Smooth muscle cell (in vitro differentiated cells): ENCODE data around the gene GDAP1L1. TPM values are rescaled to one million over a fixed set of nuclear protein-coding genes. Genes with fewer than 3 reads are reported as not detected.

Experiments
- DNase-seq: peaks from one replicate; lab custom pipeline; 2025; ENCODE audit not compliant: unreplicated experiment; lab: John Stamatoyannopoulos, UW
- H2AFZ ChIP-seq: fragments of 200-600 bp; sonication (generic); 2 replicates; pipeline ENCODE4 v1.6.0; 2016; ENCODE audit warnings: antibody characterized with exemption, low read depth, mild to moderate bottlenecking
- H3F3A ChIP-seq: fragments of 200-600 bp; sonication (generic); 2 replicates; pipeline ENCODE4 v1.6.0; 2017; ENCODE audit warnings: antibody characterized with exemption, low read depth
- H3K27ac ChIP-seq: fragments of 200-600 bp; sonication (generic); 2 replicates; pipeline ENCODE4 v1.5.1; 2016; ENCODE audit warnings: low read depth, mild to moderate bottlenecking
- H3K27me3 ChIP-seq: fragments of 200-600 bp; sonication (generic); 2 replicates; pipeline ENCODE4 v1.6.1; 2016; ENCODE audit warnings: low read depth, mild to moderate bottlenecking
- H3K36me3 ChIP-seq: fragments of 200-600 bp; sonication (generic); 2 replicates; pipeline ENCODE4 v1.5.1; 2016; ENCODE audit warnings: low read depth
- H3K4me1 ChIP-seq: fragments of 200-600 bp; sonication (generic); 2 replicates; pipeline ENCODE4 v1.5.1; 2016; ENCODE audit warnings: low read depth
- H3K4me2 ChIP-seq: fragments of 200-600 bp; sonication (generic); 2 replicates; pipeline ENCODE4 v1.6.0; 2016; ENCODE audit warnings: mild to moderate bottlenecking
- H3K4me3 ChIP-seq: fragments of 200-600 bp; sonication (generic); 2 replicates; pipeline ENCODE4 v1.5.1; 2016; ENCODE audit warnings: mild to moderate bottlenecking
- H3K79me2 ChIP-seq: fragments of 200-600 bp; sonication (generic); 2 replicates; pipeline ENCODE4 v1.6.0; 2016; ENCODE audit warnings: low read depth, mild to moderate bottlenecking
- H3K9ac ChIP-seq: fragments of 200-600 bp; sonication (generic); 2 replicates; pipeline ENCODE4 v1.6.0; 2016; ENCODE audit warnings: low read depth
- H3K9me3 ChIP-seq: fragments of 200-600 bp; sonication (generic); replicated peaks from 2 replicates; pipeline ENCODE4 v1.5.1; 2016; ENCODE audit warnings: low read depth
- H4K20me1 ChIP-seq: fragments of 200-600 bp; sonication (generic); 2 replicates; pipeline ENCODE4 v1.6.0; 2016; ENCODE audit warnings: low read depth
- WGBS: methylation state at CpG from one replicate; pipeline ENCODE4 v1.1.7; 2016; ENCODE audit warnings: low lambda C conversion rate; 5-methylcytosine and 5-hydroxymethylcytosine counted together
- polyA plus RNA-seq: library from polyadenylated mRNA; unstranded; fragments of >200 nt; fragmentation: Nextera tagmentation; extraction: Ambion mirVana; gene quantifications from 2 replicates; pipeline ENCODE4 v1.2.1, GENCODE V29; 2016
- total RNA-seq: library from RNA; depleted of rRNA; stranded (reverse); fragments of >200 nt; gene quantifications from 2 replicates; pipeline ENCODE4 v1.2.3, GENCODE V29; 2014
- TF ChIP-seq, protein P1 (sequence below): fragments of 200-600 bp; sonication (generic); IDR thresholded peaks from 2 replicates; pipeline ENCODE4 v1.5.1; 2017; ENCODE audit warnings: borderline replicate concordance, mild to moderate bottlenecking, antibody characterized with exemption; ENCODE audit not compliant: insufficient read depth, poor library complexity, severe bottlenecking

Gene GDAP1L1
- total and polyA plus RNA-seq, 2 experiments from 2014 or later: not detected

DNA sequence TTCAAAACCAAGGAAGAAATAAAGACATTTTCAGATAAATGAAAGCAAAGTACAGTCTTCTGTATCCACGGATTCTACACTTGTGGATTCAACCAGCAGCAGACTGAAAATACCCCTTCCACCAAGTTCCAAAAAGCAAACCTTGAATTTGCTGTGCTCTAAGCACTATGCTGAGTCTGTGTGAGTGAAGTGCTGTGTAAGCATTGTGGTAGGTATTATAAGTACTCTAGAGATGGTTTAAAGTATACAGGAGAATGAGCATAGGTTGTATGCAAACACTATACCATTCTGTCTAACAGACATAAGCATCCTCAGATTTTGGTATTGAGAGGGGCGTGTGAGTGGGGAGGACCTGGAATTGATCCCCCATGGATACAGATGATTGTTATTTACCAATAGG lies 46.1 kb upstream of the GDAP1L1 start:
- TF ChIP-seq, protein P1, sequence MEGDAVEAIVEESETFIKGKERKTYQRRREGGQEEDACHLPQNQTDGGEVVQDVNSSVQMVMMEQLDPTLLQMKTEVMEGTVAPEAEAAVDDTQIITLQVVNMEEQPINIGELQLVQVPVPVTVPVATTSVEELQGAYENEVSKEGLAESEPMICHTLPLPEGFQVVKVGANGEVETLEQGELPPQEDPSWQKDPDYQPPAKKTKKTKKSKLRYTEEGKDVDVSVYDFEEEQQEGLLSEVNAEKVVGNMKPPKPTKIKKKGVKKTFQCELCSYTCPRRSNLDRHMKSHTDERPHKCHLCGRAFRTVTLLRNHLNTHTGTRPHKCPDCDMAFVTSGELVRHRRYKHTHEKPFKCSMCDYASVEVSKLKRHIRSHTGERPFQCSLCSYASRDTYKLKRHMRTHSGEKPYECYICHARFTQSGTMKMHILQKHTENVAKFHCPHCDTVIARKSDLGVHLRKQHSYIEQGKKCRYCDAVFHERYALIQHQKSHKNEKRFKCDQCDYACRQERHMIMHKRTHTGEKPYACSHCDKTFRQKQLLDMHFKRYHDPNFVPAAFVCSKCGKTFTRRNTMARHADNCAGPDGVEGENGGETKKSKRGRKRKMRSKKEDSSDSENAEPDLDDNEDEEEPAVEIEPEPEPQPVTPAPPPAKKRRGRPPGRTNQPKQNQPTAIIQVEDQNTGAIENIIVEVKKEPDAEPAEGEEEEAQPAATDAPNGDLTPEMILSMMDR: no peak
- Histone ChIP-seq H3K4me3 (no peak overlapping the region), H3K9ac (no peak overlapping the region), H3K9me3 (no peaks in the 10 kb centered on the region), H3K36me3 (peaks cover 16% of the 10 kb centered on the region), H3K27me3 (no peaks in the 10 kb centered on the region), H4K20me1 (peaks cover 53% of the 10 kb centered on the region), H2AFZ (no peak overlapping the region), H3K79me2 (peaks cover 47% of the 10 kb centered on the region), H3F3A (no peaks in the 10 kb centered on the region), H3K27ac (peak overlapping the region; percentile 54), H3K4me1 (peaks cover 8% of the 10 kb centered on the region), H3K4me2 (no peak overlapping the region)
- WGBS: 99% methylated on average over 2 of the region's 2 CpGs
- DNase-seq: no peak

DNA sequence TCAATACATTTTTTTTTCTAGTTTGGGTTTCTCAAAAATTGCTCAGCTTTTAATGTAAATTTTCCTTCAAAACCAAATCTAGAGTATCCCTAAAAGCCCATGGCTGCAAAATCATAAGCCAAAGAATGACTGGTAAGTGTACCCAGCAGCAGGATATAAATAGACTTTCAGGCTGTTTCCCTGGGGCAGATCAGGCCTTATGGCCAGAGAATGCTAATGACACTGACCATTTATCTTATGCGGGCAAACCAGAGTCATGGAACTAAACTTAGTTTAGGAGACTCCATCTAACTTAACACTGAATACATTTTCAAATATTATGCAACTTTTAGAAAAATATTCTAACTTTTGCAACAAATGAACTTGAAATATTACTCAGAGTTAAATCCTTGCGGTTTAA lies 43.9 kb upstream of the GDAP1L1 start:
- peaks cover 10% of the 10 kb centered on the region for H3K4me1 ChIP-seq
- WGBS: 79% methylated on average over 2 of the region's 2 CpGs
- H3K79me2 ChIP-seq: peaks cover 68% of the 10 kb centered on the region
- no peak overlapping the region for H2AFZ ChIP-seq
- H3K4me3 ChIP-seq: no peak overlapping the region
- peaks cover 7% of the 10 kb centered on the region for H3K36me3 ChIP-seq
- H3K9ac ChIP-seq: no peak overlapping the region
- peak overlapping the region; percentile 57 for H3K4me2 ChIP-seq
- TF ChIP-seq, protein P1: no peak
- H3K27ac ChIP-seq: peak overlapping the region; percentile 92
- DNase-seq: no peak
- H3F3A ChIP-seq: no peaks in the 10 kb centered on the region
- H3K27me3 ChIP-seq: no peaks in the 10 kb centered on the region
- H4K20me1 ChIP-seq: peaks cover 63% of the 10 kb centered on the region
- no peaks in the 10 kb centered on the region for H3K9me3 ChIP-seq

DNA sequence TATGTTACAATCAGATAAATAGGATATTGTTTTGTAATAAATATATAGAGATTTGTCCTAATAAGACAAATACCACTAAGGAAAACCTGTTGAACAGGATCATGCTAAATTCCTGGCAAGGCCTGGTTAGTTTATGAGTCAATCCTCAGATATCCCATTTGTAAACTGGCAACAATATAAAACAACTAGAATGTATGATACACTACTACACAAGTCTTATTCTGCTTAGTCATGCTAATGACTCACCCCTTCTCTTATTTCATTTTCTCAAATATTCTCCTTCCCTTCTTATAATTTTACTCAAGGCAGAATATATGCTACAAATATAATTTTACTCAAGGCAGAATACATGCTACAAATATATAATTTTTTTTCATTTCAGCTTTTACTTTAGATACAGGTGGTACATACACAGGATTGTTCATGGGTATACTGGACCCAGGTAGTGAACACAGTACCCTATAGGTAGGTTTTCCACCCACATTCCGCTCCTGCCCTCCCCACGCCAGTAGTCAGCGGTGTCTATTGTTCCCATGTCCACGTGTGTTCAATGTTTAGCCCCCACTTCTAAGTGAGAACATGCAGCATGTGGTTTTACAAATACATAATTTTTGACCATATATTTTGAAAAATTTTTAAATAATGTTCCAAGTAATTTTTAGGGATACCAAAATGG lies 42.8 kb upstream of the GDAP1L1 start:
- WGBS: 90% methylated on average over 4 of the region's 4 CpGs
- TF ChIP-seq, protein P1: no peak
- peaks cover 7% of the 10 kb centered on the region for H3K36me3 ChIP-seq
- H3K9ac ChIP-seq: peak overlapping the region; percentile 54
- peaks cover 21% of the 10 kb centered on the region for H3K4me1 ChIP-seq
- peak overlapping the region; percentile 92 for H3K27ac ChIP-seq
- DNase-seq: no peak
- H3K4me2 ChIP-seq: peak overlapping the region; percentile 57
- no peaks in the 10 kb centered on the region for H3F3A ChIP-seq
- no peak overlapping the region for H3K4me3 ChIP-seq
- no peaks in the 10 kb centered on the region for H3K27me3 ChIP-seq
- H3K9me3 ChIP-seq: no peaks in the 10 kb centered on the region
- peaks cover 70% of the 10 kb centered on the region for H4K20me1 ChIP-seq
- H2AFZ ChIP-seq: no peak overlapping the region
- H3K79me2 ChIP-seq: peaks cover 80% of the 10 kb centered on the region

DNA sequence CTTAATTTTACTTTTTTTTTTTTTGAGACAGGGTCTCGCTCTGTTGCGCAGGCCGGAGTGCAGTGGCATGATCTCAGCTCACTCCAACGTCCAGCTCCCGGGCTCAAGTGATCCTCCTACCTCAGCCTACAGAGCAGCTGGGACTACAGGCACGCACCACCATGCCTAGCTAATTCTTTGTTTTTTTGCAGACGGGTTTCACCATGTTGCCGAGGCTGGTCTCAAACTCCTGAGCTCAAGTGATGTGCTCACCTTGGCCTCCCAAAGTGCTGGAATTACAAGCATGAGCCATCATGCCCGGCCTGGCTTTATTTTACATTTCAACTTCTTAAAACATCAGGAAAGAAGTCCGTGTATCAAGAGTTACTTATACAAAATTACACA lies 42.3 kb upstream of the GDAP1L1 start:
- TF ChIP-seq, protein P1: no peak

More for the DNA sequence above, 42.3 kb upstream of the GDAP1L1 start:
- Histone ChIP-seq H3K9ac (peak overlapping the region; percentile 54), H3K27ac (peak overlapping the region; percentile 92), H4K20me1 (peaks cover 72% of the 10 kb centered on the region), H3K27me3 (no peaks in the 10 kb centered on the region), H3K4me3 (no peak overlapping the region), H3K36me3 (peaks cover 7% of the 10 kb centered on the region), H3K4me2 (peak overlapping the region; percentile 57), H3K79me2 (peaks cover 85% of the 10 kb centered on the region), H3K9me3 (no peaks in the 10 kb centered on the region), H3K4me1 (peaks cover 24% of the 10 kb centered on the region), H3F3A (no peaks in the 10 kb centered on the region), H2AFZ (no peak overlapping the region)
- no peak for DNase-seq
- WGBS: 81% methylated on average over 10 of the region's 10 CpGs
